ENCODE measurements around the gene CBLN1.

DNA sequence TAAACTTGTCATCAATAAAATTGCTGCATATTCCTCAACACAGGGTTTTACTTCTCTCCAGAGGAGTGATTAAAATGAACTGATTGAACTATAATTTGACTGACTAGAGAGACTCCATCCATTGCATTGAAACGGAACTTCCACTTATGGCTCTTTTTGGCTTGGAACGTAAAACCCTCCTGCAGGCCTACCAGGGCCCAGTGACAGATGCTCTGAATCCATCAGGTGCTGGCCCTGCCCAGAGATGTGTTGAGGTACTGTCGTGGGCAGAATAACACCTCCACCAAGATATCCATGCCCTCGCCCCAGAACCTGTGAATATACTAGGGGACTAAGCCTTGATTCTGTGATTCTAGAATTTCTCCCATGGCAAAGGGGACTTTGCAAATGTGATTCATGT, 45.4 kb downstream of the CBLN1 start:
- TF ChIP-seq CTCF (IDR thresholded peaks at IDR 0.05) (no peak), POLR2A (IDR thresholded peaks at IDR 0.05) (no peak)
